SJCRH30 (cell line): ENCODE measurements around the gene GRK3. TPM values are rescaled to one million over a fixed set of nuclear protein-coding genes. Genes with fewer than 3 reads are reported as not detected.
A peak's percentile ranks its signal among the peaks of the same experiment; 100 is the strongest.
"Not testable (repeated sequence)": the region's sequence is repeated elsewhere in the genome, so short reads cannot be mapped to it uniquely, and the experiment has no call there.

ENCODE experiments used
- DNase-seq, 2 experiments: peaks; one replicate each; pipeline ENCODE4 v3.0.0-alpha.2; 2015 to 2020
- H3K27ac ChIP-seq: fragments of 250-450 bp; sonication (Bioruptor Pico); 2 replicates; pipeline ENCODE4 v1.5.1; 2020; ENCODE audit warnings: mild to moderate bottlenecking, moderate library complexity
- H3K27me3 ChIP-seq: fragments of 250-450 bp; sonication (Bioruptor Pico); 2 replicates; pipeline ENCODE4 v1.5.1; 2020; ENCODE audit warnings: mild to moderate bottlenecking, moderate library complexity
- H3K36me3 ChIP-seq: fragments of 250-450 bp; sonication (Bioruptor Pico); 2 replicates; pipeline ENCODE4 v1.5.1; 2020; ENCODE audit warnings: mild to moderate bottlenecking, moderate library complexity
- H3K4me1 ChIP-seq: fragments of 250-450 bp; sonication (Bioruptor Pico); 2 replicates; pipeline ENCODE4 v1.5.1; 2020; ENCODE audit warnings: mild to moderate bottlenecking, moderate library complexity
- H3K4me3 ChIP-seq: fragments of 250-450 bp; sonication (Bioruptor Pico); 2 replicates; pipeline ENCODE4 v1.5.1; 2020; ENCODE audit warnings: mild to moderate bottlenecking, moderate library complexity
- H3K9me3 ChIP-seq: fragments of 250-450 bp; sonication (Bioruptor Pico); replicated peaks from 2 replicates; pipeline ENCODE4 v1.5.1; 2020; ENCODE audit warnings: mild to moderate bottlenecking, moderate library complexity
- total RNA-seq: library from RNA; depleted of rRNA; stranded (reverse); fragments of >200 nt; shearing (Covaris generic); gene quantifications from 2 replicates; pipeline ENCODE4 v1.2.3, GENCODE V29; 2014

Gene GRK3
- total RNA-seq, 1 experiment from 2014 or later, result 45.6 TPM

DNA sequence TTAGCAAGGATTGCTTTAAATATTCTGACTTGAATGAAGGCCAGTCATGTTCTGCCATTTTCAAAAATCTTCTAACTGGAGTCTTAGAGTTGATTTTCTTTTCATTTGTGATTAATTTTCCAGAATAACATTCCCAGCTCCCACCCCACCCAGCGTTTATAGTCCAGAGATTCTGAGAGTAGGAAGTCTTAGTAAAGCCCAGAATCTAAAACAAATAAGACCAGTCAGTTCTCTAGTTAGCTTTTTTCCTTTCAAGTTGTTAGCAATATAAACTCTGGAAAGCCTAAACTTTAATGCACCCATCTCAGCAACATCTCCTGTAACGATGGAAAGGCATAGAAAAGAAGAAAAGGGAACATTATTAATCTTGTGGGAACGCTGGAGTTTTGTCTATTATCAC, 3.3 kb upstream of the GRK3 start:
- not testable (repeated sequence) for H3K4me3 ChIP-seq, H3K27me3 ChIP-seq, DNase-seq, H3K9me3 ChIP-seq, H3K36me3 ChIP-seq, H3K27ac ChIP-seq, H3K4me1 ChIP-seq

DNA sequence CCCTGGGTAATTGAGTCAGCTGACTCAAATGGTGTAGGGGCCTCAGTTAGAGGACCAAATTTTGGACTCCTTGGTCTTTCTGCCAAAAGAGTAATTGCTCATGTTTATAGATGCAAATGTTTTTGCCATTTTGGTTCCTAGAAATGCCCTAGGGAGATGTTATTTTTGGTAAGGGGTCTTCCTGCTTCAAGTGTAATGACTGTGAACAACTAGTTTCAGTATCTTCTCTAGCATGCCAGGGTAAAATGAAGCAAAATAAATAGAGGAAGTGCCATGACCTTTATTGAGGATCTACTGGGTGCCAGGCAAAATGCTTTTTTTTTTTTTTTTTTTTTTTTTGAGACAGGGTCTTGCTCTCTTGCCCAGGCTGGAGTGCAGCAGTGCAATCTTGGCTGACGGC, 2.5 kb upstream of the GRK3 start:
- not testable (repeated sequence) for H3K4me3 ChIP-seq, H3K36me3 ChIP-seq, DNase-seq, H3K4me1 ChIP-seq, H3K27ac ChIP-seq, H3K9me3 ChIP-seq, H3K27me3 ChIP-seq

DNA sequence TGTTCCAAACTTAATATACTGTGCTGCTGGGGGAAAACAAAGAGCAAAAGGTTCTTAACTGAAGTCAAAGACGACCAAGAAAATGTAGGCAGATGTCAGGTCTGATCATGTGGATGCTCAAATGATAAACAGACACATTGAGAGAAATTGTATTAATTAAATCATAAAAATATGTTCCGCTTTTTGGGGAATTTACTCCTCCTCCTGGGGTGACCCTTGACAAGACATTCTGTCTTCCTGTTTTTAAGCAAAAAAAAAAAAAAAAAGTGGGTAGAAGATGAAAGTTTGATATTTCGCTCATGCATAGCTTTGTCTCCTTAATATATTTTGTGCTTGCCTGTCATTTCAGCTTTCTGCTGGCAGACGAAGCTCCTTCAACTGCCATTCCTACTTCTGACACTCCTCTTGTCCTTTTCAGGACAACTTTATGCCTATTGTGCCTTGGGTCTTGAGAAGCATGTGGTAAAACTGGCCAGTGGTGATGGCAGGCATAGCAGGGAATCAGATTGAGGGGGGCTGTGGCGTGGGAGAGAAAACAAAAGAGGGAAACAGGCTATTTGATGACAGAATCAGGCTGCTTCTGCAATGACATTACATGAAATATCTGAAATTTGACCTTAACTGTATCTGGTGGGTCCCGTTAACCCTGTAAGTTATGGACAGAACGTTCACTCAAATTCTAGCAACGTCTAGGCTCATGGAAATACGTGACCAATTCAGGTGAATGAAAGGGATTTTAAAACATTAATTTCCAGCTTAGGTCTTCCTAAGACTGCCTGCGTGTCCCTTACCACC, 1.3 kb upstream of the GRK3 start:
- DNase-seq, result peak; percentile 21 to 51

DNA sequence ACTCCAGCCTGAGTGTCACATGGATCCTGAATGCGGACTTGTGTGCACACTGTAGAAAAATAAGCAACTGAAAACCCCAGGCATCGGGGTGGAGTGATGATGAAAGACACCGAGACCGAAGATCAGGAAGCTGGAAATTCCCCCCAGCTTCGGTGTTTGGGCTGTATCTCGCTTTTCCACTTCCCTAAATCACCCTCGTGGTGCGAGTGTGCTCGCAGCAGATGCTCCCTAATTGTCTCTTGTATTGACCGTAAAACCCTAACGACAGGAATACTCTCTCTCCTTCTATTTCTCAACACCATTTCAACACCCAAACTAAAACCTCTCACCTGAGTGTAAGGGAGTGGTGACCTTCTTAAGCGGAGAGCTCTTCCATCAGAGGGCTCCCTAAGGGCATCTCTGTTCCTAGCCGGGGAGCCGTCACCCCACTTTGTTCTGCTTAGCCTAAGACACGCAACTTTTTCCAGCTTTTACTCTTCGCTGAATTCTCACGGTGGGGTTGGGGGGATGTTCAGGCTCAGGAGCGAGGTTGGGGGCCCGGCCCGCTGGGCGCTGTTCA, 635 bp upstream of the GRK3 start:
- peak; percentile 30 to 58 for DNase-seq
- Histone ChIP-seq H3K36me3 (no peaks in the 10 kb centered on the region), H3K4me3 (peak overlapping the region; percentile 88), H3K27me3 (no peaks in the 10 kb centered on the region), H3K4me1 (peaks cover 4% of the 10 kb centered on the region), H3K27ac (peak overlapping the region; percentile 40; the same call in 1 of the 2 replicates), H3K9me3 (no peaks in the 10 kb centered on the region)

More for the DNA sequence above, 1.3 kb upstream of the GRK3 start:
- not testable (repeated sequence) for H3K27me3 ChIP-seq, H3K36me3 ChIP-seq, H3K27ac ChIP-seq, H3K9me3 ChIP-seq, H3K4me1 ChIP-seq
- peak overlapping the region; percentile 88 for H3K4me3 ChIP-seq

DNA sequence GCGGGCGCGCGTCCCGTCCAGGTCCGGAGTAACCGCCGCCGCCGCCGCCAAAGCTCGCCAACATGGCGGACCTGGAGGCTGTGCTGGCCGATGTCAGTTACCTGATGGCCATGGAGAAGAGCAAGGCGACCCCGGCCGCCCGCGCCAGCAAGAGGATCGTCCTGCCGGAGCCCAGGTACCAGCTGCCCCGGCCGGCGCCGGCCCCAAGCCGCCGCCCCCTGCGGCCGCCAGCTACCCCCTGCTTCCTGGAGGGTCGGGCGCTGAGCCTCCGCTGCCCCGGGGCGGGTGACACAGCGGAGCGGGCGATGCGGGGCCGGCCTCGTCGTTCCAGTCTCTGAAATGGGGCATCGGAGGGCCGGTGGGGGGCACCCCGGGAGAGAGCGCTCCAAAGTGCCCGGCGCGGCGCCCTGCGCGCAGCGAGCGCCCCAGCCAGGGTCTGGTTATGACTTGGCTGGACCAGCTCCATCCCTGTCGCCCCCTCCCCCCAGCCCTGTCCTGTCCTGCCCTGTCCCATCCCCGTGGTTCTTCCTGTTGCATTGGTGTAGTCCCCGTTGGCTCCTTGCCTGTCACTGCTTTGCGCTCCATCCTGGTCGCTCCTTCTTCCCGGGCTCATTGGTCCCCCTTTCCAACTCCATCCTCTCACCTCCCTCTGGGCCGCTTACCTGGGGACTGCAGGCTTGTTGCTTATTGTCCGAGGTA, 653 bp downstream of the GRK3 start:
- H3K4me3 ChIP-seq, result peak overlapping the region; percentile 88
- H3K36me3 ChIP-seq, result no peaks in the 10 kb centered on the region
- no peaks in the 10 kb centered on the region for H3K9me3 ChIP-seq
- DNase-seq, result peak; percentile 60 to 69
- H3K27me3 ChIP-seq, result no peaks in the 10 kb centered on the region
- H3K27ac ChIP-seq, result 0 out of 2 replicates have a peak overlapping the region, but pooled peaks have one; percentile 14
- H3K4me1 ChIP-seq, result peaks cover 4% of the 10 kb centered on the region

DNA sequence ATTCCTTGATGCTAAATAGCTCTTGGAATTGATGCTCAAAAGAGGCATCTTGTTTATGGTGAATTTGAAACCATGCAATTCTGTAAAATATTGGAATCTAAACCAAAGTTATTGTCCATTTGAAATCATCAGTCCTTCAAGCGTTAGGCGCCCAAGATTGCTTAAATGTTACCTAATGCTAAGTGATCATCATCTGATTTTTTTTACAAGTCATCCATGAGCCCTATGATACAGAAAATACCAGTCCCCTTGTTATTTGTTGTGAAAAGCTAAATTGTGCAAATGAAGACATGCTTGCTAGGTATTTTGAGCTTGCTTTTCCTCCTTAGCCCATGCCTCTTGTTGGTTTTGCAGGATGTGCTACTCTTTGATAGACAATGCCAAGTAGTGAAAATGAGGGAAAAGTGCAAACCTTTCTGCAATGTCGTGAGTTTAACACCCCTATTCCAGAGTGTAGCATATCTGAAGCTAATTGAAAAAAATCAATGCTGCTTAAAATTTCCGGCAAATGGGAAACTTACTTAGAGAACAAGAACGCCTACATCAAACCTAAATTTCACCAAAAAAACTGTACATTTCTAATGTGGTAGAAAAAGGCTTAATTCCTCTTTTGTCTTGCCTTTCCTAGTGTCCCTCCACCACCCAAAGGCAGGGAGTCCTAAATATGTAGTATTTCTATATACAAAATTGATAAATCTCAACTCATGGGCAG, 1.9 kb downstream of the GRK3 start:
- H3K27ac ChIP-seq, result no peak overlapping the region
- no peaks in the 10 kb centered on the region for H3K9me3 ChIP-seq
- H3K4me1 ChIP-seq, result peaks cover 4% of the 10 kb centered on the region
- no peaks in the 10 kb centered on the region for H3K27me3 ChIP-seq
- no peak for DNase-seq
- 0 out of 2 replicates have a peak, but pooled peaks cover 4% of the 10 kb centered on the region for H3K36me3 ChIP-seq
- H3K4me3 ChIP-seq, result peak overlapping the region; percentile 88

DNA sequence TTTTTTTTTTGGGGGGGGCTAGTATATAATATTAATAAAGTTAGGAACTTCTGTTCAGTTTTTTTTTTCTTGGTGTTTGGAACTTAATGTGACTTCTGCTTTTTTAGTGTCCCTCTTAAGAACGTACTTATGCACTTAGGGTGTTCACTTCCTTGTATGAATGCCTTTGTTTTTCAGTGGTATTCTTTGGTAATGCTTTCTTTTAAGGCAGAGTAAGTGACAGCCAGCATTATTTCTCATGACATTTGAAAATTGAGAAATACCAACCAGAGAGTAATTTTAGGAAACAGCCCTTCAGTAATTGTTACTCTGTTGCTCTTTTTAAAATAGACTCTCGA, 2.4 kb downstream of the GRK3 start:
- no peak overlapping the region for H3K27ac ChIP-seq
- H3K36me3 ChIP-seq, result 0 out of 2 replicates have a peak, but pooled peaks cover 5% of the 10 kb centered on the region
- H3K27me3 ChIP-seq, result no peaks in the 10 kb centered on the region
- no peaks in the 10 kb centered on the region for H3K9me3 ChIP-seq
- peaks cover 4% of the 10 kb centered on the region for H3K4me1 ChIP-seq
- peak overlapping the region; percentile 88; the same call in 1 of the 2 replicates for H3K4me3 ChIP-seq
- no peak for DNase-seq

DNA sequence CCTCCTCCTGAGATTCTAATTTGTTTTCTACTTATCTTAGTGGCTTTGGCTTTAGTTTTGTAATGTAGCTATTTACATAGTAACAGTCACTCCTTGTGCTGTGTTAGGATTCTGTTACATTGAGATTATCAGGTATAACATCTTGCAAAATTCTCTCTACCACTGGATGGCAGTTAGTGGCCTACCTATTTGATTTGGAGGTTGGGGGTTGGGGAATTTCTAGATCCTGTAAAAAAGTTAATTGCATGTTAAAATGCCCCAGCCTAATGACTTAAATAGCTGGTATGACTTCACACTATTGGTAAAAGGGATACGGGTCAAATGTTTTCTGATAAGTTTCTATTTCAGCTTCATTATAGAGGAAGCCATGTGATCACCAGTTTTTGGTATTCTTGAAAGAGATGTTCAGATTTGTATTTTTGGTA, 2.8 kb downstream of the GRK3 start:
- Histone ChIP-seq H3K27me3 (no peaks in the 10 kb centered on the region), H3K27ac (no peak overlapping the region), H3K9me3 (no peaks in the 10 kb centered on the region), H3K36me3 (0 out of 2 replicates have a peak, but pooled peaks cover 5% of the 10 kb centered on the region), H3K4me3 (no peak overlapping the region), H3K4me1 (peaks cover 4% of the 10 kb centered on the region)
- peak in 1 of 2 experiments; percentile 35 for DNase-seq

DNA sequence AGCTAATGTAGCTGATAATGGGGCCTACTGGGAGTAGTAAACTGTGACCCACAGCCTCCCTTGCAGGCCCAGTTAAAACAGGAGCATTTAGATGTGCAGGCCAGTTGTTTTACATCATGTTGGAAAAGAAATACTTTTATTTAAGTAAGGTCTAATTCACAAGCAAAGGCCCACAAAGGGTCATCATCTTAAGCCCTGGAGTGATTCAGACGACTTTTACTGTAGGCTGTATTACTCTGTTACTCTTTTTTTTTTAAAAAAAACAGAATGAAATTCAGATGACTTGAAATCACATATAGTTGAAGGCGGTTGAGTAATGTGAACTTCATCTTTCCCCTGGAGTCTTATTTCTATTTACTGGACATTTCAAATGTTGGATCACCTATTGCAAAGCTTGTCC, 3.6 kb downstream of the GRK3 start:
- H3K27ac ChIP-seq, H3K27me3 ChIP-seq, H3K4me3 ChIP-seq, DNase-seq, H3K9me3 ChIP-seq, H3K36me3 ChIP-seq: not testable (repeated sequence)
- peaks cover 11% of the 10 kb centered on the region for H3K4me1 ChIP-seq

DNA sequence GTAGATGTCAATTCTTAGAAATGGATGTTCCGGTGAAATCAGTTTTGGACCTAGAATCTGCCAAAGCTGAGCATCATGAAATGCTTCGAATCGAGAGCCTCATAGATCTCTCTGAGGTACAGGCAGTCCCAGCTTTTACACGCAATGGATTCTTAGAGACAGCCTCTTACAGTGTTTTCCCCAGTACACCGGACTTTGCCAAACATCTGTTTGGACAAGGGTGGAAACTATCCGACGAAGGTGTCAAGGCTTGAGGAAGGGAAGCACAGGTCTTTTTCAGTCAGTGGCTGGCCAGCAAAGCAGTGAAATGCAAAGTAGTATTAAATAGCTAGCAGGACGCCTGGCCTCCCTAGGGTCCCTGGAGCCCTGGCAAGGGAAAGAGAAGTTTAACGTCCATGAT, 4.9 kb downstream of the GRK3 start:
- no peak overlapping the region for H3K4me3 ChIP-seq
- H3K27me3 ChIP-seq, result no peaks in the 10 kb centered on the region
- no peak overlapping the region for H3K27ac ChIP-seq
- no peaks in the 10 kb centered on the region; the same call in 1 of the 2 replicates for H3K9me3 ChIP-seq
- peaks cover 12% of the 10 kb centered on the region for H3K4me1 ChIP-seq
- no peak for DNase-seq
- H3K36me3 ChIP-seq, result 0 out of 2 replicates have a peak, but pooled peaks cover 8% of the 10 kb centered on the region

DNA sequence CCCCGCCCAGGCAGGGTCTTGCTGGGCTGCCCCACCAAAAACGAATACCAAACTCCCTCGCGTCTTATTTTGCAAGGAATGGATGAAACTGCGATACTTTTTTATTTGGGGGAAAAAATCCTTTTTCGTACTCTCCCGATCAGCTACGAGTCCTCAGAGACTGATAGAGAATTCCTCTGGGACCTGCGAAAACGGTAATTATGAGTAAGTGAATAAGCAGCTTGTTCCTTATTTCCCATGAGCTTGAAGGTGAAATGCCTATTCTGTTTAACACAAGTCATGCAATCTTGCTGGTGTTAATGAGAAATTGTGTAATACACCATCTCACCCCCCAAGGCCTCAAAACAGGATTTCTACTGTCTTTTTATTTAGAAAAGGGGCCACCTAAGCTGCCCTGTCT, 5.5 kb downstream of the GRK3 start:
- H3K27ac ChIP-seq, result no peak overlapping the region
- H3K27me3 ChIP-seq, result no peaks in the 10 kb centered on the region
- H3K9me3 ChIP-seq, result no peaks in the 10 kb centered on the region; the same call in 1 of the 2 replicates
- DNase-seq, result no peak
- no peak overlapping the region for H3K4me3 ChIP-seq
- H3K4me1 ChIP-seq, result peaks cover 12% of the 10 kb centered on the region
- H3K36me3 ChIP-seq, result 0 out of 2 replicates have a peak, but pooled peaks cover 8% of the 10 kb centered on the region

DNA sequence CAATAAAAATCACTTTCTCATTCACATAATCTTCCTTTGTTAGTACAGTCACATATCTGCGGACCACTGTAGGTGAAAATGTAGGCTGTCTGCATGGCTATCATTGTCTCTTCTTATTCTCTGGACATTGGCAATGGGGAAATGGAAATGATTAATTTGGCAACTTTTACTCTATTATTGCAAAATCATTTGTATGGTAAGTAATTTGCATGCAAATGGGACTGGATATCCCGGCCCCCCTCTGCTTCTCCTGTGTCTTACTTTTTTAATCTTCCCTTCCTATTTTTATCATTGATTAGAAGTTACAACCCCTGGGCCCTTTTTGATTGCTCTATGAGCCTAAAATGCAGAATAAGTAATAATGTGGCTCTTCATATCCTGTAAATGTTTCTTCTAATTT, 6.0 kb downstream of the GRK3 start:
- Histone ChIP-seq H3K27me3 (no peaks in the 10 kb centered on the region), H3K36me3 (0 out of 2 replicates have a peak, but pooled peaks cover 8% of the 10 kb centered on the region), H3K4me3 (no peak overlapping the region), H3K4me1 (peaks cover 12% of the 10 kb centered on the region), H3K27ac (no peak overlapping the region), H3K9me3 (peaks cover 3% of the 10 kb centered on the region)
- no peak for DNase-seq

DNA sequence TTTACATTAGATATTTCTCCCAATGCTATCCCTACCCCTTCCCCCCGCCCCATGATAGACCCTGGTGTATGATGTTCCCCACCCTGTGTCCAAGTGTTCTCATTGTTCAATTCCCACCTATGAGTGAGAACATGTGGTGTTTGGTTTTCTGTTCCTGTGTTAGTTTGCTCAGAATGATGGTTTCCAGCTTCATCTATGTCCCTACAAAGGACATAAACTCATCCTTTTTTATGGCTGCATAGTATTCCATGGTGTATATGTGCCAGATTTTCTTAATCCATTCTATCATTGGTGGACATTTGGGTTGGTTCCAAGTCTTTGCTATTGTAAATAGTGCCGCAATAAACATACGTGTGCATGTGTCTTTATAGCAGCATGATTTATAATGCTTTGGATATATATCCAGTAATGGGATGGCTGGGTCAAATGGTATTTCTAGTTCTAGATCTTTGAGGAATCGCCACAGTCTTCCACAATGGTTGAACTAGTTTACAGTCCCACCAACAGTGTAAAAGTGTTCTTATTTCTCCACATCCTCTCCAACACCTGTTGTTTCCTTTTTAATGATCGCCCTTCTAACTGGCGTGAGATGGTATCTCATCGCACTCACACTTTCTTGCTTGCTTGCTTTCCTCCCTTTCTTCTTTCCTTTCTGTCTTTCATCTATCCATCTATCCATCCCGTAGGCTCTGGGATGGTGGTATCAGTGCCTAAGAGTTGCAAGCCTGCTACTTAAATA, 7.7 kb downstream of the GRK3 start:
- H3K27ac ChIP-seq, H3K4me3 ChIP-seq, H3K27me3 ChIP-seq, H3K4me1 ChIP-seq, H3K9me3 ChIP-seq, DNase-seq, H3K36me3 ChIP-seq: not testable (repeated sequence)

DNA sequence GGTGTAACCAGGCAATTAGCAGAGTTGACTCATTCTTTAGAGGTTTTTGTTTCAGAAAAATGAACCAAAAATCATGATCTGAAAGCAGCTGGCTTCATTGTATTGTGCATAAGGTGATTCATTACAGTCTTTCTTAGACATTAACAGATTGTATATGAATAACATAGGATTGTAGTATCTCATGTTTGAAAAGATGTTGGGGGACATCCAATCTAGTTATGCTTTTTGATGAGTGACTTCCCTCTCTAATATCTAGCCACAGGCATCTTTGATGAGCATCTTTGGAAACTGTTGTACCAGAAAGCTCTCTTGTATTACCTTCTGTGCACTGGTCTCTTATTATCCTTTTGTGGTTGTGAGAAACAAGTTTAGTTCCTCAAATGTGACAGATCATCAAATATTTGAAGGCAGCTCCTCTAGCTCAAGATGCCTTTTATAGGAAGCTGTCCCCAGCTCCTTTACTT, 8.3 kb downstream of the GRK3 start:
- DNase-seq, result no peak

More for the DNA sequence above, 8.3 kb downstream of the GRK3 start:
- no peak overlapping the region for H3K27ac ChIP-seq
- no peak overlapping the region for H3K4me3 ChIP-seq
- H3K9me3 ChIP-seq, result peaks cover 7% of the 10 kb centered on the region
- peaks cover 8% of the 10 kb centered on the region; the same call in 1 of the 2 replicates for H3K4me1 ChIP-seq
- no peaks in the 10 kb centered on the region for H3K27me3 ChIP-seq
- 0 out of 2 replicates have a peak, but pooled peaks cover 8% of the 10 kb centered on the region for H3K36me3 ChIP-seq
